Measurements from ENCODE around the gene DGKE.

The DGKE gene

GRCh38 chr17:56892333-56892732 is 58.4 kb downstream of the DGKE start:
- DNase-seq = no peak

- DNase-seq = no peak
Observed at GRCh38 chr17:56893503-56893902, 59.6 kb downstream of the DGKE start.

DNA sequence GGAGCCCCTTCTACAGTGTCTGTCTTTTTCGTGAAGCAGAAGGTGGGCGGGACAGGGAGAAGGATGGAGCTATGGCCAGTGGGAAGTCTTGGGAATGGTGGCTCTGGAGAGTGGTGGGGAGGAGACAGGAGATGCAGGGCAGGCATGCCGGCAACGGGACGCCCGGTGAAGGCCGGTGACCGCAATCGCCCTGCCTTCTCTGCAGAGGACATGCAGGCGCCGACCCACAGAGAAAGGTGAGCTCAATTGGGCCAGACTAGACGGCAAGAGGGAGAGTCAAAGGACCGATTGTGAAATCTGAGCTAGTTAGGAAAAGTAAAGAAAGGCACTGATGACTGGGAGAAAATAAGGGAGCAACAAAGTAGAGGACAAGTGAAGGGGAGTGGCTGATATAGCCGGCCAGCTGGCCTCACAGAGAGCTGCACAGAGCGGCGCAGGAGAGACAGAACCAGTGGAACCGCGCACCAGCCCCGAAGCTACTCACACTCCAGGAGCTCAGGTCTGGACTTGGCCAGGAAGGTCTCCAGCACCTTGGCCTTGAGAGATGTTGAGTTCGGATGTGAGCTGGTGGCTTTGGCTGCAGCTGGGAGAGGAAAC is 61.0 kb downstream of the DGKE start:
- DNase-seq = no peak

- no peak for DNase-seq
Observed at GRCh38 chr17:56896217-56896967, 62.4 kb downstream of the DGKE start.

DNA sequence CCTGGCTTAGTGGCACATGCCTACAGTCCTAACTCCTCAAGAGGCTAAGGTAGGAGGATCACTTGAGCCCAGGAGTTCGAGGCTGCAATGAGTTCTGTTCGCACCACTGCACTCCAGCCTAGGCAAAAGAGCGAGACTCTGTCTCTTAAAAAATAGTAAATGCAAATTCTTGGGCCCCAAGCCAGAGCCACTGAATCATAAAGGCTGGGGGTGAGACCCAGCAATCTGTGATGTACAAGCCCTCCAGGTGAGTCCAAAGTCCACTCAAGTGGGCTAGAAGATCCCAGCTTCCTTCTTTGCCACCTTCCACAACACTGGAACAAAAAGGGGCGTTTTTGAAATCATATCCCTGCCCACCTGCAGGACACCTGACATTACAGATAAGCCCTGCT is 63.0 kb downstream of the DGKE start:
- no peak for DNase-seq

DNA sequence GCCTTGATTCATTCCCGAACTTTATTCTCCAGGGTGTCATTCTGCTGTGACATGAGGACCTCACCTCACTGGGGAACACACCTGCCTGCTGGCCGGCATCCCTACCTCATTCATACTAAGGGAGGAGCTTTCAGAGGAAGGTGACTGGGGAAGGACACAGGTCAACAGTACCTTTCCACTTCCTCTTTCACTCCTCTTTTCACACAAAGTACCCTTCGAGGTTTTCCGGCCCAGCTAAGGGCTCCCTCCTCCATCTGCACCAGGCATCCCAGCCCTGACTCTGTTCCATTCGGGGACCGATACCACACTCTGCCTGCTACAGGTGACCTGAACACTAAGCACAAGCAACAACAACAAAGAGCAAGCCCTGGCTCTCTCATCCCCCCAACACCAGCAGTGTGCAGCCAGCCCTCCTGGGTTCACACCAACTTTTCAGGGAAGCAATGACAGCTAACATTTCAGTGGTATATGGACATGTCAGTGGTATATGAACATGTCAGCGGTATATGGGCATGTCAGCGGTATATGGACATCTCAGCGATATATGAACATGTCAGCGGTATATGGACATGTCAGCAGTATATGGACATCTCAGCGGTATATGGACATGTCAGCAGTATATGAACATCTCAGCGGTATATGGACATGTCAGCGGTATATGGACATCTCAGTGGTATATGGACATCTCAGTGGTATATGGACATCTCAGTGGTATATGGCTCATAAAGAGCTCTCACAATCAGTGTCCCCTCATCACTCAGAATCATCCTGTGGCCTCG is 63.9 kb downstream of the DGKE start:
- no peak for DNase-seq

DNA sequence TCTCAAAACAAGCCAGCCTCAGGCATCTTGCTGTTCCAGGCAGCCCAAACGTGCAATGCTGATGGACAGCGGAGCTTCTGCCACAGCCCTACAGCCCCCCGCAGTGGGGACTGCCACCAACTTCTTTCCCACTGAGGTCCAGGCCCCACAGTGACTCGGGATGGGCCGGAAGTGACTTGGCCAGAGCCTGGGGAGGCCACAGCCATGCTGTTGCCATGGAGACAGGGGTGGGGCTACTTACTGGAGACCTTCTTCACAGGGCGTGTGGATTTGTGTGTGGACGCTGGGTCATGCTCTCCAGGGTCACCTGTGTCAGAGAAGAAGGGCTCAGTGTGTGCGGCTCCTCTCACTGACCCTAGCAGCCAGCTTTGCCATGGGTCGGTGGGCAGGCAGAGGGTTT is 64.9 kb downstream of the DGKE start:
- DNase-seq = no peak

- DNase-seq = no peak
Observed at GRCh38 chr17:56899403-56899802, 65.5 kb downstream of the DGKE start.

DNA sequence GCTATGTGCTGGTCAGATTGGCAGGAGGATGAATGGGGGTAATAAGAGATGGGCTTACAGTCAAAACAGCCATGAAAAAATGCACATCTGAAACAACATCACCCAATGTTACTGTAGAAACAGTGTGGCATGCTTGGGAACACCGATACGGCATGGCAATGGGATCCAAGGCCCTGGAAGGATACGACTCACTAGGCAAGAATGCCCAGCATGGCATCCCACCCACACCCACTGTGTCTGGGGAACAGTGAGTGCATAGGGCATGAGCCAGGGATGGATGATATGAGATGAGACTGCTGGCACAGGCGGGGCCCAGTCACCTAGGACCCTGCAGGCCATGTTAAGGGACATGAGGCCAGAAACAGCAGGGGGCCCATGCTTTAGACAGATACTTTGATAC is 68.4 kb downstream of the DGKE start:
- DNase-seq = no peak

DNA sequence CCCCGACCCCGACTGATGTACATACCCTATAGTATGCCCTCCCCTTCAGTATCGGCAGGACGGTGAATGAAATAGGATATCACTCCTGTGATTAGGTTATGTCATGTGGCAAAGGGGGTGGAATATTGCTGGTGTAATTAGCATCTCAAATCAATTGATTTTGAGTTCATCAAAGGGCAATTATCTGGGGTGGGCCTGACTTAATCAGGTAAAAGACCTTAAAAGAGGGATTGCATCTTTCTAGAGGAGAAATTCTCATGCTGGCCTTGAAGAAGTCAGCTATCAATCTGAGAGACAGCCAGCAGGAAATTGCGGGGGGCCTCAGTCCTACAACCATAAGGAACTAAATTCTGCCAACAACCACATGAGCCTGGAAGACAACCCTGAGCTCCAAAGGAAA is 69.6 kb downstream of the DGKE start:
- DNase-seq = no peak

GRCh38 chr17:56908001-56908542 is 74.1 kb downstream of the DGKE start:
- peak; percentile 91 for DNase-seq

- DNase-seq = peak; percentile 62
Observed at GRCh38 chr17:56909742-56910508, 76.0 kb downstream of the DGKE start.

DNA sequence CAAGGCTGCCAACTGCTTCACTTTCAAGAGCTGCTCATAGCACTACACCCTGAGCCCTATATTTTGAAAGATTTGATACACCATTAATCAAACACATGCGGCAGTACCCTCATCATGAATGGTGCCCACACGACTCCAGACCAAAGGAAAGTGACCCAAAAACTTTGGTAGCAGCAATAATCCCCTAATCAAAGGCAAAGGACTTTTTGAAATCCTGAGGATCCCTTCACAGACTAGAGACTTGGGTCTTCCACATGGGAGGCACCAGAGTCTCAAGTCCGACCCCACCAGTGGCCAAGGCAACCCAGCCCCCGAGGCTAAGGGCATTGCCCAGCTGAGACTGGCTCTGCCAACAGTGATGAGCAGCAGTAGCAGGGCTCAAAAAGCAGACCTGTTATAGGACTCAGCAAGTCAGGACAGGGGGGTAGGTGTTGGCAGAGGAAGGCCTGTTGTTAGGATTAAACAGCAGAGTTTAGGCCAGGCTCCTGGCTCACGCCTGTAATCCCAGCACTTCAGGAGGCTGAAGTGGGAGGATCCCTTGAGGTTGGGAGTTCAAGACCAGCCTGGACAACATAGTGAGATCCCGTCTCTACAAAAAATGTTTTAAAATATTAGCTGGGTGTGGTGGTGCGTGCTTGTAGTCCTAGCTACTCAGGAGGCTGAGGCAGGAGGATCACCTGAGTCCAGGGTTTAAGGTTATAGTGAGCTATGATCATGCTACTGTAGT is 76.7 kb downstream of the DGKE start:
- DNase-seq = no peak

DNA sequence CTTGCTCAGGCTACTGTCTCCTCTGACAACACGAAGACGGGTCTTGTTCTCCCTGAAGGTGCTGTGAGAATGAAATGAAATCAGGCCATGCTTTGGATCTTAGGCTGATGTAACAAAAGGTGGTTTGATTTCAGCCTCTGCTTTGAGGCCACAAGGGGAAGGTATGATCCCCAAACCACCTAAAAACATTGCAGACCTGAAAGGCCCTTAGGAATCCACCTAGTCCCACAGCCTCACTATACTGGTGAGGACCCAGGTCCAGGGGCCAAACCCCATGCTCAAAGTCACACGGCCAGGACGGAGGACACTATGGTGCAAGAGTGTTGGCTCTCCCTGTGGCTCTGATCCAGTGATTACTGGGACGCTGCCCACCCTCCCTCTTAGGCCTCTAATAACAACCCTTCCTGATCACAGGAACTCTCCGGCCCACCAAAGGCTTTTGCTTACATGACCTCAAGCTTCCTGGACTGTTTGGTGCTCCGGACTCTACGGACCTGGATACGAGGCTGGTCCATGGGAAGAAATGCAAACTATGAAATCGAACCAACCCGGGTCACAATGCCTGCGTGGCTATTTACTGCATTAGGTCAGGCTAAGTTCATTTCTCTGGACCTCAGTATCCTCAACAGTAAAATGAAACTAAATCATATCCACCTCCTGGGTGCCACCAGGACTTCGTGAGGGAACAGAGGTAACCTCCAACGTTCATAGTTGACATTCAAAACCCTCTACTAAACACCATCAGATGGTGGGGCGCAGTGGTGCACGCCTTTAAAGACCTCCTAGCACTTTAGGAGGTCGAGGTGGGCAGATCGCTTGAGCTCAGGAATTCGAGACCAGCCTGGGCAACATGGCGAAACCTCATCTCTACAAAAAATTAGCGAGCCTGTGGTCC is 78.4 kb downstream of the DGKE start:
- peak; percentile 35 for DNase-seq

DNA sequence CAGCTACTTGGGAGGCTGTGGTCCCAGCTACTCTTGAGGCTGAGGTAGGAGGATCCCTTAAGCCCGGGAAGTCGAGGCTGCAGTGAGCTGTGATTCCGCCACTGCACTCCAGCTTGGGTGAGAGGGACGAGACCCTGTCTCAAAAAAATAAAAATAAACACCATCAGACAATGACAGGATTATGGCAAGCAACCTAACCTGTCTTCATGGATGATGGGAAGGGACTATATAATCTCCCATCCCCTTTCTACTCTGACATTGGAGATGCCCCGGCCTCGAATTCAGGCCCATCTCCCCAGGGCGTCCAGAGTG is 79.0 kb downstream of the DGKE start:
- no peak for DNase-seq

GRCh38 chr17:56913353-56913866 is 79.5 kb downstream of the DGKE start:
- no peak for DNase-seq

GRCh38 chr17:56913867-56914580 is 80.1 kb downstream of the DGKE start, which contains the start of gene TRIM25:
TRIM25 (minus strand) TSS chr17:56914049; CDS start chr17:56913988, 61 bp downstream.
- peak; percentile 94 for DNase-seq

DNA sequence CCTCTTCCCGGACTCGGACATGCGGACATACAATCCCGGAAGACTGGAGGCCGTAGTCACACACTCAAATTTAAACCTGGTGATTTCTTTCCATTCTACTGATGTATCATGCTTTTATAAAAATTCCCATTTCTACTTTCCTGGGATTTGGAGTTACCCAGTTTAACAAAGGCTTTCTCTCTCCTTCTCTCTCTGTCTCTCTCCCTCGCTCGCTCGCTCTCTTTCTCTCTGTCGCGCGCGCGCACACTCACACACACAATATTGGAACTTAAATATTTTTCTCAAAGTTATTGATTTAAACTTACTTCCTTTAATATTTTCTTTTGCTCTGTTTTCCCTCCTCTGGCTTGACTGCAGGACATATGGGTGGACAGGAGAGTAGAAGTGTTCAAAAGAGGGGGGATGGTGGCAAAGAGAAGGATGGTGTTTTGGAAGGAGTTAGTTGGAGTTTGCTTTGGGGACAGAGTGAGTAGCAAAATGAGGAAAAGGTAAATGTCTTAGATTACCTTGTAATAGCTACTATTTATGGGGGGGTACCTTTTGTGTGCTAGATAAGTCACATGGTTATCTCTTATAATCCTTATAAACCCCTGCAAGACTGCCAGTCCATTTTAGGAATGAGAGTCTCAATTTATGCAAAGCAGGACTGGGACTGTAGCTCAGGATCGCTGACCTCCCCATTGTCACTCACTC is 80.8 kb downstream of the DGKE start:
- DNase-seq = peak; percentile 29

DNA sequence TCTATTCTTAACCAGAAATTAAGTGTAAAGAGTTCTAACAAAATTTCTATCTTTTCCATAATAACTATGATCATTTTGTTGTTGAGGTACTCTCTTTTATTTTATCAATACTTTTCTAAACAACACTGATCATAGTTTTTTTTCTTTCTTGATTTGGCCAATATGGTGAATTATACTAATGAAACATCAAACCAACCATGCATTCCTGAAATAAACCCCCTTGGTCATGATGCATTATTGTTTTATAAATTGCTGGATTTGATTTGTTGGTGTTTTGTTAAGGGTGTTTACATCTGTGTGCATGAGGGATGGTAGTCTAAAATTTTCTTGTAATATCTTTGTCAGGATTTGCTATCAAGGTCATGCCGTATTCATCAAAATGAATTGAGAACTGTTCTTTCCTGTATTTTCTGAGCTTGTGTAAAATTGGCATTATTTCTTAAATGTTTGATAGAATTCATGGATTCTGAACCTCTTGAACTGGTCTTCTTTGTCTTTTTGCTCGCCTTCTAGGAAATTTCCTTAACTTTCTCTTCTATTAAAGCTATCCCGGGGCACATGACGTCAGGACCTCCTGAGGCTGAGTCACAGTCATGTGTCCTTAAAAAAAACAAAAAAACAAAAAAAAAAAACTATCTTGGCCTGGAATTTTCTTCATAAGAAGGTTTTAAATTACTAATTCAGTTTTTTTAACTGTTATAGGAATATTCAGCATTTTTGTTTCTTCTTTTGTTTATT is 83.8 kb downstream of the DGKE start:
- DNase-seq = peak; percentile 86

Measured in inflammatory macrophage treated with lipopolysaccharide for 4 hours (primary cell).